IMR-90 (cell line): Measurements from ENCODE around the gene FBXO17. TPM values are rescaled to one million over a fixed set of nuclear protein-coding genes. Genes with fewer than 3 reads are reported as not detected.

Experiments used
- ATAC-seq: fragments of 200-7000 bp; cut with Tn5 transposase; 2 replicates; pipeline ENCODE4 v1.9.1; 2020; ENCODE audit warnings: low read depth, mild to moderate bottlenecking, moderate library complexity
- BruUV-seq: library from RNA; stranded (reverse); fragments of 400-500 nt; replicated peaks from 2 replicates; lab custom pipeline; 2021; lab: Mats Ljungman, UMichigan
- CTCF ChIA-PET: fragments of 300-600 bp; formaldehyde crosslinking; extraction: SDS; loops from one replicate; lab custom pipeline; 2021; ENCODE audit warnings: antibody characterized with exemption; lab: Yijun Ruan, JAX
- POLR2A ChIA-PET: fragments of 300-600 bp; sonication (Branson Sonifier 250); formaldehyde crosslinking; loops from one replicate; lab custom pipeline; 2022; ENCODE audit warnings: antibody characterized with exemption; ENCODE audit not compliant: unreplicated experiment; lab: Charles Lee
- DNase-seq: peaks from one replicate; pipeline ENCODE4 v3.0.0; 2013
- H2AFZ ChIP-seq: replicated peaks from 2 replicates; pipeline ENCODE3; 2013; ENCODE audit warnings: low read length, mild to moderate bottlenecking; ENCODE audit not compliant: poor library complexity
- H2AK5ac ChIP-seq: 2 replicates; pipeline ENCODE4 v1.6.1; 2013; ENCODE audit warnings: low read depth, low read length, inconsistent platforms
- H2AK9ac ChIP-seq: replicated peaks from 2 replicates; pipeline ENCODE3; 2013; ENCODE audit warnings: mild to moderate bottlenecking, low read depth, low read length, moderate library complexity; ENCODE audit not compliant: poor library complexity
- H2BK120ac ChIP-seq: 2 replicates; pipeline ENCODE4 v1.6.1; 2013; ENCODE audit warnings: low read depth, low read length, inconsistent platforms
- H2BK15ac ChIP-seq: 3 replicates; pipeline ENCODE4 v1.6.1; 2013; ENCODE audit warnings: low read depth, low read length, inconsistent platforms
- H2BK20ac ChIP-seq: 2 replicates; pipeline ENCODE4 v1.6.1; 2013; ENCODE audit warnings: low read depth, mild to moderate bottlenecking, inconsistent platforms, low read length, moderate library complexity
- H2BK5ac ChIP-seq: 2 replicates; pipeline ENCODE4 v1.6.1; 2013; ENCODE audit warnings: mild to moderate bottlenecking, low read depth, low read length, inconsistent platforms; ENCODE audit not compliant: poor library complexity, severe bottlenecking
- H3K14ac ChIP-seq: replicated peaks from 2 replicates; pipeline ENCODE4 v1.6.1; 2013; ENCODE audit warnings: low read depth, low read length, inconsistent platforms
- H3K18ac ChIP-seq: 2 replicates; pipeline ENCODE4 v1.6.1; 2013; ENCODE audit warnings: low read depth, low read length, control low read depth
- H3K23ac ChIP-seq: 2 replicates; pipeline ENCODE4 v1.6.1; 2013; ENCODE audit warnings: low read depth, low read length, inconsistent platforms
- H3K27ac ChIP-seq: 2 replicates; pipeline ENCODE4 v1.5.1; 2013; ENCODE audit warnings: mild to moderate bottlenecking, control low read depth, low read length; ENCODE audit not compliant: insufficient read depth
- H3K27me3 ChIP-seq: 2 replicates; pipeline ENCODE4 v1.6.1; 2013; ENCODE audit warnings: low read length; ENCODE audit not compliant: control insufficient read depth, insufficient read depth
- H3K36me3 ChIP-seq: 2 replicates; pipeline ENCODE4 v1.6.1; 2013; ENCODE audit warnings: low read length, mixed read lengths; ENCODE audit not compliant: control insufficient read depth, insufficient read depth
- H3K4ac ChIP-seq: 2 replicates; pipeline ENCODE4 v1.6.1; 2013; ENCODE audit warnings: low read depth, low read length, inconsistent platforms
- H3K4me1 ChIP-seq: 2 replicates; pipeline ENCODE4 v1.6.1; 2013; ENCODE audit warnings: low read length, mixed read lengths; ENCODE audit not compliant: control insufficient read depth, insufficient read depth
- H3K4me2 ChIP-seq: 2 replicates; pipeline ENCODE4 v1.6.1; 2013; ENCODE audit warnings: low read depth, mild to moderate bottlenecking, control low read depth, low read length, moderate library complexity
- H3K4me3 ChIP-seq: 2 replicates; pipeline ENCODE4 v1.5.1; 2013; ENCODE audit warnings: low read depth, mild to moderate bottlenecking, control low read depth, low read length, moderate library complexity; ENCODE audit not compliant: insufficient read depth
- H3K56ac ChIP-seq: 2 replicates; pipeline ENCODE4 v1.6.1; 2013; ENCODE audit warnings: low read length, inconsistent platforms; ENCODE audit not compliant: insufficient read depth; ENCODE audit errors: extremely low read depth
- H3K79me1 ChIP-seq, 2 experiments: 2 replicates each; pipeline ENCODE4 v1.6.1; 2013; ENCODE audit warnings: low read length in 2 of 2, inconsistent platforms in 1 of 2, low read depth in 1 of 2
- H3K9ac ChIP-seq: 2 replicates; pipeline ENCODE4 v1.6.1; 2013; ENCODE audit warnings: low read depth, low read length, control low read depth
- H3K9me1 ChIP-seq: 2 replicates; pipeline ENCODE4 v1.6.1; 2013; ENCODE audit warnings: low read length, inconsistent platforms; ENCODE audit not compliant: insufficient read depth
- H3K9me3 ChIP-seq: 2 replicates; pipeline ENCODE4 v1.6.1; 2013; ENCODE audit warnings: low read length; ENCODE audit not compliant: control insufficient read depth, insufficient read depth
- H4K20me1 ChIP-seq: 2 replicates; pipeline ENCODE4 v1.6.1; 2013; ENCODE audit warnings: low read length, inconsistent platforms; ENCODE audit not compliant: insufficient read depth
- H4K5ac ChIP-seq: 2 replicates; pipeline ENCODE4 v1.6.1; 2013; ENCODE audit warnings: mild to moderate bottlenecking, low read depth, low read length, control low read depth
- H4K8ac ChIP-seq, 2 experiments: 2 replicates each; pipeline ENCODE4 v1.6.1; 2013; ENCODE audit warnings: low read depth in 2 of 2, low read length in 2 of 2, control low read depth in 1 of 2, inconsistent platforms in 1 of 2
- H4K91ac ChIP-seq: 2 replicates; pipeline ENCODE4 v1.6.1; 2013; ENCODE audit warnings: low read depth, low read length, inconsistent platforms; ENCODE audit not compliant: insufficient read depth
- BHLHE40 ChIP-seq: fragments of 150-350 bp; IDR thresholded peaks from 2 replicates; pipeline ENCODE4 v1.6.1; 2016; ENCODE audit warnings: mild to moderate bottlenecking, low read depth, low read length
- CEBPB ChIP-seq: IDR thresholded peaks from 2 replicates; pipeline ENCODE4 v1.6.1; 2012; ENCODE audit warnings: low read depth, low read length, improper control_type of control experiment
- CHD1 ChIP-seq: IDR thresholded peaks from 2 replicates; pipeline ENCODE4 v1.6.1; 2012; ENCODE audit warnings: low read depth, low read length, improper control_type of control experiment
- CTCF ChIP-seq: conservative IDR thresholded peaks from 2 replicates; pipeline ENCODE4 v1.5.1; 2012; ENCODE audit warnings: mild to moderate bottlenecking, low read depth, low read length, improper control_type of control experiment
- ELK1 ChIP-seq: fragments of 150-350 bp; IDR thresholded peaks from 2 replicates; pipeline ENCODE4 v1.6.1; 2016; ENCODE audit warnings: low read depth, mild to moderate bottlenecking, low read length, moderate library complexity, borderline replicate concordance
- FOS ChIP-seq: fragments of 150-350 bp; IDR thresholded peaks from 2 replicates; pipeline ENCODE4 v1.6.1; 2016; ENCODE audit warnings: low read depth, low read length
- MAFK ChIP-seq: IDR thresholded peaks from 2 replicates; pipeline ENCODE4 v1.6.1; 2012; ENCODE audit warnings: low read depth, low read length, improper control_type of control experiment
- MAZ ChIP-seq: IDR thresholded peaks from 2 replicates; pipeline ENCODE4 v1.6.1; 2012; ENCODE audit warnings: low read depth, mild to moderate bottlenecking, low read length, improper control_type of control experiment, moderate library complexity, borderline replicate concordance
- MXI1 ChIP-seq: IDR thresholded peaks from 2 replicates; pipeline ENCODE4 v1.6.1; 2012; ENCODE audit warnings: low read depth, mild to moderate bottlenecking, low read length, moderate library complexity, borderline replicate concordance
- NFE2L2 ChIP-seq: fragments of 150-350 bp; IDR thresholded peaks from 2 replicates; pipeline ENCODE4 v1.6.1; 2016; ENCODE audit warnings: low read depth, mild to moderate bottlenecking, low read length
- POLR2A ChIP-seq: IDR thresholded peaks from 2 replicates; pipeline ENCODE4 v1.6.1; 2012; ENCODE audit warnings: mild to moderate bottlenecking, low read depth, low read length
- RAD21 ChIP-seq: IDR thresholded peaks from 2 replicates; pipeline ENCODE4 v1.6.1; 2012; ENCODE audit warnings: low read length, improper control_type of control experiment
- RCOR1 ChIP-seq: IDR thresholded peaks from 2 replicates; pipeline ENCODE4 v1.6.1; 2012; ENCODE audit warnings: mild to moderate bottlenecking, low read length, improper control_type of control experiment; ENCODE audit not compliant: insufficient replicate concordance
- RFX5 ChIP-seq: IDR thresholded peaks from 2 replicates; pipeline ENCODE4 v1.8.0; 2012; ENCODE audit warnings: low read depth, mild to moderate bottlenecking, low read length, moderate library complexity
- SMC3 ChIP-seq: fragments of 150-350 bp; IDR thresholded peaks from 2 replicates; pipeline ENCODE4 v1.6.1; 2016; ENCODE audit warnings: low read depth, mild to moderate bottlenecking, antibody characterized with exemption, low read length, moderate library complexity
- USF2 ChIP-seq: fragments of 150-350 bp; IDR thresholded peaks from 2 replicates; pipeline ENCODE4 v1.6.1; 2017; ENCODE audit warnings: mild to moderate bottlenecking, antibody characterized with exemption, low read length, low read depth
- WGBS, 2 experiments: methylation state at CpG; one replicate each; pipeline versions ENCODE4 v1.1.5 to v1.1.7; 2013; ENCODE audit warnings: missing lambda C conversion rate in 2 of 2; ENCODE audit not compliant: insufficient read length in 1 of 2; ENCODE audit errors: extremely low coverage in 2 of 2; 5-methylcytosine and 5-hydroxymethylcytosine counted together
- dilution Hi-C: fragments of 300-500 bp; cut with HindIII; formaldehyde crosslinking; loops from one replicate; pipeline ENCODE4 v1.14.3; 2018; ENCODE audit warnings: low sequenced_read_pairs; ENCODE audit not compliant: unreplicated experiment
- in situ Hi-C: fragments of 300-500 bp; cut with MboI; formaldehyde crosslinking; loops from 3 replicates; pipeline ENCODE4 v1.14.3; 2019; ENCODE audit warnings: low sequenced_read_pairs, inconsistent platforms, mixed read lengths
- intact Hi-C: fragments of 100-400 bp; cut with micrococcal nuclease; formaldehyde crosslinking; loops from 2 replicates; pipeline ENCODE4 v1.10.0; 2022
- polyA plus RNA-seq, 3 experiments: library from polyadenylated mRNA; depleted of rRNA; stranded (reverse); fragments of >200 nt; gene quantifications; 2 replicates each; pipeline ENCODE4 v1.2.3, GENCODE V29; 2012; ENCODE audit warnings: low replicate concordance in 1 of 3
- total RNA-seq: library from RNA; depleted of rRNA; stranded (reverse); fragments of >200 nt; gene quantifications from 2 replicates; pipeline ENCODE4 v1.2.3, GENCODE V29; 2012

FBXO17 gene
- total and polyA plus RNA-seq, 2 of the 4 experiments (the other 2 are of a cell fraction), result 10.8 to 20.7 TPM

GRCh38 chr19:38931521-38931793 is 44.1 kb downstream of the FBXO17 start:
- Histone ChIP-seq H2BK5ac (no peak overlapping the region), H3K9ac (peak overlapping the region; percentile 89), H3K27me3 (no peaks in the 10 kb centered on the region), H3K4ac (no peak overlapping the region), H2AK5ac (peak overlapping the region; percentile 14; the same call in 1 of the 2 replicates), H2BK15ac (no peak overlapping the region), H3K4me1 (no peaks in the 10 kb centered on the region), H2BK20ac (no peak overlapping the region), H4K8ac (peak overlapping the region in 1 of 2 experiments; percentile 48; a peak in 1 of 4 replicates), H3K18ac (no peak overlapping the region), H3K9me3 (no peaks in the 10 kb centered on the region), H3K27ac (peak overlapping the region; percentile 69), H4K5ac (no peak overlapping the region), H3K79me1 (peaks cover 29 to 57% of the 10 kb centered on the region in 2 experiments; a peak in 3 of 4 replicates), H3K4me3 (peak overlapping the region; percentile 75), H3K56ac (no peak overlapping the region), H4K91ac (no peak overlapping the region), H4K20me1 (no peaks in the 10 kb centered on the region; the same call in 1 of the 2 replicates), H3K9me1 (peaks cover 3% of the 10 kb centered on the region; the same call in 1 of the 2 replicates), H2AK9ac (peak overlapping the region; percentile 92), H2BK120ac (no peak overlapping the region), H3K4me2 (peak overlapping the region; percentile 89), H3K14ac (peak overlapping the region; percentile 89), H3K36me3 (peaks cover 11% of the 10 kb centered on the region), H3K23ac (peak overlapping the region; percentile 40; the same call in 1 of the 2 replicates), H2AFZ (no peak overlapping the region)
- no peak for ATAC-seq
- WGBS, 2 experiments, result no CpG with 5 or more reads among the region's 8 CpGs
- ChIA-PET CTCF (interaction anchor here (1.6 kb wide), 1 partner anchor 12 kb away, joined by 6 read pairs; no protein-coding TSS in a partner anchor), POLR2A (no interaction called here)
- DNase-seq, result no peak
- in situ Hi-C loops (loop anchor here (25.0 kb wide), 1 partner anchor 519 kb away; the partner anchor contains the start of gene FAM98C), intact Hi-C loops (loop anchor here (2.0 to 5.0 kb wide), 2 partner anchors 203 to 284 kb away; partner anchors contain the start of gene ACTN4), dilution Hi-C loops (no loop called here)
- no peak for TF ChIP-seq POLR2A
- no peak for TF ChIP-seq RFX5
- no peak for TF ChIP-seq CTCF
- no peak for TF ChIP-seq FOS
- TF ChIP-seq CHD1, result no peak
- TF ChIP-seq USF2, result no peak
- TF ChIP-seq MAFK, result no peak
- no peak for TF ChIP-seq CEBPB
- TF ChIP-seq SMC3, result no peak
- no peak for TF ChIP-seq MAZ
- no peak for TF ChIP-seq BHLHE40
- no peak for TF ChIP-seq RCOR1
- TF ChIP-seq MXI1, result no peak
- TF ChIP-seq NFE2L2, result no peak
- TF ChIP-seq ELK1, result no peak
- TF ChIP-seq RAD21, result no peak
- no TSS peak for BruUV-seq
